ENCODE measurements around the gene AGL. TPM values are rescaled to one million over a fixed set of nuclear protein-coding genes. Genes with fewer than 3 reads are reported as not detected.

Gene AGL
- total RNA-seq, 1 donor from 2014 or later: 23.4 TPM

GRCh38 chr1:99814373-99814900 lies 35.7 kb upstream of the AGL start:
- no peak overlapping the region for H3K27ac Mint-ChIP-seq
- H3K9ac ChIP-seq: no peak overlapping the region
- H3K9me3 Mint-ChIP-seq: no peaks in the 10 kb centered on the region
- no peaks in the 10 kb centered on the region for H3K79me2 ChIP-seq (ENCODE audit: low read depth)
- no peaks in the 10 kb centered on the region for H3K36me3 Mint-ChIP-seq
- peak overlapping the region; percentile 31 for H3K4me2 ChIP-seq
- peak; percentile 6 for DNase-seq (ENCODE audit: low spot score)
- H3K9me3 ChIP-seq (ENCODE audit: low read depth): no peaks in the 10 kb centered on the region
- peak overlapping the region; percentile 20 for H3K27ac ChIP-seq
- peaks cover 5% of the 10 kb centered on the region for H3F3A ChIP-seq (ENCODE audit: low read depth)
- H3K4me1 Mint-ChIP-seq: no peaks in the 10 kb centered on the region
- TF ChIP-seq EZH2phosphoT487 (IDR thresholded peaks at IDR 0.05) (no peak), CTCF (IDR thresholded peaks at IDR 0.05) (no peak), EZH2 (IDR thresholded peaks at IDR 0.05) (no peak)
- no peak overlapping the region for H3K4me3 ChIP-seq
- no peaks in the 10 kb centered on the region for H4K20me1 ChIP-seq (ENCODE audit: low read depth)
- peaks cover 8% of the 10 kb centered on the region for H3K4me1 ChIP-seq
- no peaks in the 10 kb centered on the region for H3K36me3 ChIP-seq
- no peak overlapping the region for H2AFZ ChIP-seq (replicated peaks)
- no peaks in the 10 kb centered on the region for H3K27me3 Mint-ChIP-seq (ENCODE audit: insufficient read depth, low read depth)
- H3K4me3 Mint-ChIP-seq: no peak overlapping the region
- no peaks in the 10 kb centered on the region for H3K27me3 ChIP-seq

GRCh38 chr1:99816656-99817055 lies 33.5 kb upstream of the AGL start:
- Histone ChIP-seq H2AFZ (replicated peaks) (peak overlapping the region; percentile 57), H3K79me2 (ENCODE audit: low read depth) (no peaks in the 10 kb centered on the region), H3F3A (ENCODE audit: low read depth) (peaks cover 5% of the 10 kb centered on the region), H3K27me3 (no peaks in the 10 kb centered on the region), H4K20me1 (ENCODE audit: low read depth) (no peaks in the 10 kb centered on the region), H3K4me3 (no peak overlapping the region), H3K4me2 (no peak overlapping the region), H3K9me3 (ENCODE audit: low read depth) (no peaks in the 10 kb centered on the region), H3K36me3 (no peaks in the 10 kb centered on the region), H3K27ac (no peak overlapping the region), H3K9ac (no peak overlapping the region), H3K4me1 (peaks cover 8% of the 10 kb centered on the region)
- Mint-ChIP-seq H3K4me3 (no peak overlapping the region), H3K9me3 (no peaks in the 10 kb centered on the region), H3K27ac (no peak overlapping the region), H3K4me1 (no peaks in the 10 kb centered on the region), H3K36me3 (no peaks in the 10 kb centered on the region), H3K27me3 (ENCODE audit: insufficient read depth, low read depth) (peaks cover 4% of the 10 kb centered on the region)
- no peak for DNase-seq (ENCODE audit: low spot score)
- no peak for TF ChIP-seq EZH2 (IDR thresholded peaks at IDR 0.05)
- no peak for TF ChIP-seq CTCF (IDR thresholded peaks at IDR 0.05)
- TF ChIP-seq EZH2phosphoT487 (IDR thresholded peaks at IDR 0.05): no peak

- H2AFZ ChIP-seq (replicated peaks): no peak overlapping the region
- H3K27me3 ChIP-seq: no peaks in the 10 kb centered on the region
- no peaks in the 10 kb centered on the region for H3K36me3 ChIP-seq
- H3K27ac Mint-ChIP-seq: no peak overlapping the region
- H3K79me2 ChIP-seq (ENCODE audit: low read depth): no peaks in the 10 kb centered on the region
- H3K4me3 ChIP-seq: no peak overlapping the region
- no peak overlapping the region for H3K4me2 ChIP-seq
- no peak for TF ChIP-seq EZH2 (IDR thresholded peaks at IDR 0.05)
- no peak for TF ChIP-seq CTCF (IDR thresholded peaks at IDR 0.05)
- TF ChIP-seq EZH2phosphoT487 (IDR thresholded peaks at IDR 0.05): no peak
- no peaks in the 10 kb centered on the region for H3K36me3 Mint-ChIP-seq
- DNase-seq (ENCODE audit: low spot score): no peak
- peaks cover 5% of the 10 kb centered on the region for H3F3A ChIP-seq (ENCODE audit: low read depth)
- peaks cover 8% of the 10 kb centered on the region for H3K4me1 ChIP-seq
- H3K4me3 Mint-ChIP-seq: no peak overlapping the region
- H3K27ac ChIP-seq: no peak overlapping the region
- H3K4me1 Mint-ChIP-seq: no peaks in the 10 kb centered on the region
- H3K9ac ChIP-seq: no peak overlapping the region
- H4K20me1 ChIP-seq (ENCODE audit: low read depth): no peaks in the 10 kb centered on the region
- no peaks in the 10 kb centered on the region for H3K9me3 Mint-ChIP-seq
- peaks cover 5% of the 10 kb centered on the region for H3K27me3 Mint-ChIP-seq (ENCODE audit: insufficient read depth, low read depth)
- H3K9me3 ChIP-seq (ENCODE audit: low read depth): no peaks in the 10 kb centered on the region
Measured at GRCh38 chr1:99818063-99818699, 32.0 kb upstream of the AGL start.

All from neural progenitor cell (in vitro differentiated cells).